ENCODE results near the gene SORT1. TPM values are rescaled to one million over a fixed set of nuclear protein-coding genes. Genes with fewer than 3 reads are reported as not detected.
A peak's percentile ranks its signal among the peaks of the same experiment; 100 is the strongest.

The SORT1 gene
- total and polyA plus RNA-seq, 2 of the 13 experiments (the other 11 are each of a cell fraction or from before 2014, with no cell fraction given) = 32.4 to 93.0 TPM

DNA sequence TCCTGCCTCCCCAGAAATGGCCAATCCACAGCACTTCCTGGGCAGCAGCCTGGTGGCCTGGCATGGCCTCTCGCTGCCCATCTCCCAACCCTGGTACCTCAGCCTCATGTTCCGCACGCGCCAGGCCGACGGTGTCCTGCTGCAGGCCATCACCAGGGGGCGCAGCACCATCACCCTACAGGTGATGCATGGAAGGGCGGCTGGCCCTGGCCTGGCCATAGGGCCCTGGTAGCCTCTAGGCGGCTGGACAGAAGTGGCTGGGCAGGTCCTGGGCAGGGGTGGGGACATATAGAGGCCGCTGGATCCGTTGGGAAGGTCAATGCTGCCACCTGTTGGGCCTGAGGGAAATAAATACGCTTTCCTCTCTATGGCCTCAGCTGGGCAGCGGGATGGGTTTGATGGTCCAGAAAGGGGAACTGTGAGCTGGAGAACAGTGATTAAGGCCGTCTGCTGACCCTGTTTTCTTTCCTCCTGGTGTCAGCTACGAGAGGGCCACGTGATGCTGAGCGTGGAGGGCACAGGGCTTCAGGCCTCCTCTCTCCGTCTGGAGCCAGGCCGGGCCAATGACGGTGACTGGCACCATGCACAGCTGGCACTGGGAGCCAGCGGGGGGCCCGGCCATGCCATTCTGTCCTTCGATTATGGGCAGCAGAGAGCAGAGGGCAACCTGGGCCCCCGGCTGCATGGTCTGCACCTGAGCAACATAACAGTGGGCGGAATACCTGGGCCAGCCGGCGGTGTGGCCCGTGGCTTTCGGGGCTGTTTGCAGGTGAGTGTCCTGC is 133.9 kb downstream of the SORT1 start (continued):
- peak; percentile 92 for TF ChIP-seq POGZ (CRISPR knock-in tag; IDR thresholded peaks at IDR 0.05)
- TF ChIP-seq, protein P1, sequence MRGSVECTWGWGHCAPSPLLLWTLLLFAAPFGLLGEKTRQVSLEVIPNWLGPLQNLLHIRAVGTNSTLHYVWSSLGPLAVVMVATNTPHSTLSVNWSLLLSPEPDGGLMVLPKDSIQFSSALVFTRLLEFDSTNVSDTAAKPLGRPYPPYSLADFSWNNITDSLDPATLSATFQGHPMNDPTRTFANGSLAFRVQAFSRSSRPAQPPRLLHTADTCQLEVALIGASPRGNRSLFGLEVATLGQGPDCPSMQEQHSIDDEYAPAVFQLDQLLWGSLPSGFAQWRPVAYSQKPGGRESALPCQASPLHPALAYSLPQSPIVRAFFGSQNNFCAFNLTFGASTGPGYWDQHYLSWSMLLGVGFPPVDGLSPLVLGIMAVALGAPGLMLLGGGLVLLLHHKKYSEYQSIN (CRISPR knock-in tag; IDR thresholded peaks at IDR 0.05; ENCODE audit: borderline replicate concordance) = no peak
- TF ChIP-seq ZNF441 (CRISPR knock-in tag; IDR thresholded peaks at IDR 0.05; ENCODE audit: borderline replicate concordance) = peak; percentile 77; the same call in 1 of the 2 replicates
- peak; percentile 54; the same call in 1 of the 2 replicates for TF ChIP-seq KLF11 (CRISPR knock-in tag; IDR thresholded peaks at IDR 0.05)
- no peak for TF ChIP-seq ZNF781 (CRISPR knock-in tag; IDR thresholded peaks at IDR 0.05; ENCODE audit: borderline replicate concordance, not compliant biosample characterization)
- no peak for TF ChIP-seq ZNF546 (CRISPR knock-in tag; conservative IDR thresholded peaks at IDR 0.05)
- TF ChIP-seq ZNF343 (CRISPR knock-in tag; IDR thresholded peaks at IDR 0.05) = peak; percentile 43; the same call in 1 of the 2 replicates
- TF ChIP-seq GABPB1 (CRISPR knock-in tag; IDR thresholded peaks at IDR 0.05) = peak; percentile 75
- TF ChIP-seq ZNF720 (CRISPR knock-in tag; IDR thresholded peaks at IDR 0.05) = no peak
- TF ChIP-seq HMGA1 (CRISPR knock-in tag; conservative IDR thresholded peaks at IDR 0.05) = no peak
- 0 out of 2 replicates have a peak, but pooled peaks have one; percentile 73 for TF ChIP-seq AHR (CRISPR knock-in tag; IDR thresholded peaks at IDR 0.05)
- TF ChIP-seq, protein P2, sequence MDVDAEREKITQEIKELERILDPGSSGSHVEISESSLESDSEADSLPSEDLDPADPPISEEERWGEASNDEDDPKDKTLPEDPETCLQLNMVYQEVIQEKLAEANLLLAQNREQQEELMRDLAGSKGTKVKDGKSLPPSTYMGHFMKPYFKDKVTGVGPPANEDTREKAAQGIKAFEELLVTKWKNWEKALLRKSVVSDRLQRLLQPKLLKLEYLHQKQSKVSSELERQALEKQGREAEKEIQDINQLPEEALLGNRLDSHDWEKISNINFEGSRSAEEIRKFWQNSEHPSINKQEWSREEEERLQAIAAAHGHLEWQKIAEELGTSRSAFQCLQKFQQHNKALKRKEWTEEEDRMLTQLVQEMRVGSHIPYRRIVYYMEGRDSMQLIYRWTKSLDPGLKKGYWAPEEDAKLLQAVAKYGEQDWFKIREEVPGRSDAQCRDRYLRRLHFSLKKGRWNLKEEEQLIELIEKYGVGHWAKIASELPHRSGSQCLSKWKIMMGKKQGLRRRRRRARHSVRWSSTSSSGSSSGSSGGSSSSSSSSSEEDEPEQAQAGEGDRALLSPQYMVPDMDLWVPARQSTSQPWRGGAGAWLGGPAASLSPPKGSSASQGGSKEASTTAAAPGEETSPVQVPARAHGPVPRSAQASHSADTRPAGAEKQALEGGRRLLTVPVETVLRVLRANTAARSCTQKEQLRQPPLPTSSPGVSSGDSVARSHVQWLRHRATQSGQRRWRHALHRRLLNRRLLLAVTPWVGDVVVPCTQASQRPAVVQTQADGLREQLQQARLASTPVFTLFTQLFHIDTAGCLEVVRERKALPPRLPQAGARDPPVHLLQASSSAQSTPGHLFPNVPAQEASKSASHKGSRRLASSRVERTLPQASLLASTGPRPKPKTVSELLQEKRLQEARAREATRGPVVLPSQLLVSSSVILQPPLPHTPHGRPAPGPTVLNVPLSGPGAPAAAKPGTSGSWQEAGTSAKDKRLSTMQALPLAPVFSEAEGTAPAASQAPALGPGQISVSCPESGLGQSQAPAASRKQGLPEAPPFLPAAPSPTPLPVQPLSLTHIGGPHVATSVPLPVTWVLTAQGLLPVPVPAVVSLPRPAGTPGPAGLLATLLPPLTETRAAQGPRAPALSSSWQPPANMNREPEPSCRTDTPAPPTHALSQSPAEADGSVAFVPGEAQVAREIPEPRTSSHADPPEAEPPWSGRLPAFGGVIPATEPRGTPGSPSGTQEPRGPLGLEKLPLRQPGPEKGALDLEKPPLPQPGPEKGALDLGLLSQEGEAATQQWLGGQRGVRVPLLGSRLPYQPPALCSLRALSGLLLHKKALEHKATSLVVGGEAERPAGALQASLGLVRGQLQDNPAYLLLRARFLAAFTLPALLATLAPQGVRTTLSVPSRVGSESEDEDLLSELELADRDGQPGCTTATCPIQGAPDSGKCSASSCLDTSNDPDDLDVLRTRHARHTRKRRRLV (CRISPR knock-in tag; IDR thresholded peaks at IDR 0.05) = no peak
- peak; percentile 76; the same call in 1 of the 2 replicates for TF ChIP-seq ATF7-NPFF (CRISPR knock-in tag; IDR thresholded peaks at IDR 0.05; ENCODE audit: low read depth)
- no peak for TF ChIP-seq HNRNPK (IDR thresholded peaks at IDR 0.05; ENCODE audit: low read depth, low read length, poor library complexity, severe bottlenecking)
- TF ChIP-seq HES4 (CRISPR knock-in tag; IDR thresholded peaks at IDR 0.05; ENCODE audit: borderline replicate concordance) = no peak
- TF ChIP-seq, protein P3, sequence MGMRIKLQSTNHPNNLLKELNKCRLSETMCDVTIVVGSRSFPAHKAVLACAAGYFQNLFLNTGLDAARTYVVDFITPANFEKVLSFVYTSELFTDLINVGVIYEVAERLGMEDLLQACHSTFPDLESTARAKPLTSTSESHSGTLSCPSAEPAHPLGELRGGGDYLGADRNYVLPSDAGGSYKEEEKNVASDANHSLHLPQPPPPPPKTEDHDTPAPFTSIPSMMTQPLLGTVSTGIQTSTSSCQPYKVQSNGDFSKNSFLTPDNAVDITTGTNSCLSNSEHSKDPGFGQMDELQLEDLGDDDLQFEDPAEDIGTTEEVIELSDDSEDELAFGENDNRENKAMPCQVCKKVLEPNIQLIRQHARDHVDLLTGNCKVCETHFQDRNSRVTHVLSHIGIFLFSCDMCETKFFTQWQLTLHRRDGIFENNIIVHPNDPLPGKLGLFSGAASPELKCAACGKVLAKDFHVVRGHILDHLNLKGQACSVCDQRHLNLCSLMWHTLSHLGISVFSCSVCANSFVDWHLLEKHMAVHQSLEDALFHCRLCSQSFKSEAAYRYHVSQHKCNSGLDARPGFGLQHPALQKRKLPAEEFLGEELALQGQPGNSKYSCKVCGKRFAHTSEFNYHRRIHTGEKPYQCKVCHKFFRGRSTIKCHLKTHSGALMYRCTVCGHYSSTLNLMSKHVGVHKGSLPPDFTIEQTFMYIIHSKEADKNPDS (CRISPR knock-in tag; IDR thresholded peaks at IDR 0.05) = no peak
- no peak for TF ChIP-seq NFE2L2 (IDR thresholded peaks at IDR 0.05; ENCODE audit: low read length)
- TF ChIP-seq HMG20A (CRISPR knock-in tag; IDR thresholded peaks at IDR 0.05; ENCODE audit: borderline replicate concordance) = peak; percentile 30; the same call in 1 of the 2 replicates
- TF ChIP-seq GATA4 (IDR thresholded peaks at IDR 0.05; ENCODE audit: borderline replicate concordance, low read depth) = no peak
- no peak for TF ChIP-seq ATAD3A (CRISPR knock-in tag; IDR thresholded peaks at IDR 0.05)
- peak; percentile 48; the same call in 1 of the 2 replicates for TF ChIP-seq ETV5 (CRISPR knock-in tag; IDR thresholded peaks at IDR 0.05; ENCODE audit: borderline replicate concordance)
